GM21367 (cell line): ENCODE measurements around the gene SDR9C7.
"Not testable (repeated sequence)": the region's sequence is repeated elsewhere in the genome, so short reads cannot be mapped to it uniquely, and the experiment has no call there.

Experiments
- ATAC-seq: cut with Tn5 transposase; IDR thresholded peaks from one replicate; pipeline ENCODE4 v1.9.1; 2021; ENCODE audit not compliant: unreplicated experiment

Gene SDR9C7

GRCh38 chr12:56918139-56918538 lies 16.1 kb downstream of the SDR9C7 start:
- ATAC-seq, result not testable (repeated sequence)

DNA sequence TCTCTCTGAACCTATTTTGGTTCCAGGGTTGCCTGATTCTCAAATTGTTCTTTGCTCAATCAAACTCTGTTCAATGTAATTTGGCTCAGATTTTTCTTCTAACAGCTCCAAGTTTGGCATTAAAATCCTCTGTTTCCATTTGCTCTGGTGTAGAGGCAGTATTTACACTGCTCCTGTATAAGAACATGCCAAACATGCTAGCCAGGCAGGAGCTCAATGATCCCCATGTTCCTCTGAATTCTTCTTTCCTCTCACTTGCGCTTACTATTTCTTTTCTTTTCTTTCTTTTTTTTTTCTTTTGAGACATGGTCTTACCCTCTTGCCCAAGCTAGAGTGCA lies 17.2 kb downstream of the SDR9C7 start:
- no peak for ATAC-seq

DNA sequence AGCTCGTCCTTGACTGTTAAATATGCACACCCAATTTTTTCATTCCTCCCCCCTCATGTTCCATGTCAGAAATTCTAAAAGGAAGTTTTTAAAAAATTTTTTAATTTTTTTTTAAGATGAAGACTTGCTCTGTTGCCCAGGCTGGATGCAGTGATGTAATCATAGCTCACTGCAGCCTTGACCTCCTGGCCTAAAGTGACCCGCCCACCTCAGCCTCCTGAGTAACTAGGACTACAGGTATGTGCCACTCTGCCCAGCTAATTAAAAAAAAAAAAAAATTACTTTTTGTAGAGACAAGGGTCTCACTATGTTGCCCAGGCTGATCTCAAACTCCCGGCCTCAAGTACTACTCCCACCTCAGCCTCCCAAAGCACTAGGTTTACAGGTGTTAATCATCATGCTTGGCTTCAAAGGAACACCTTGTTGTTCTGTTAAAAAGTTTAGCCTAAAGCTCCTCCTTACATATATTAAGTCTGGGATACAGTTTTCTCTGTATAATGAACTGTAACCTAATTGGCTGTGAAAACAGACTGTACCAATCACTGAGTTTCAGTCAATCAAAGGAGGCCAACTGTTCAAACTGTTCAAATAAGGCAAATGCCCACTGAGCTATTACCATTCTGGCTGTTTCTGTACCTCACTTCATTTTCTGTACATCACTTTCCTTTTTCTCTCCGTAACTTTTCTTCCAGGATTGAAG lies 17.8 kb downstream of the SDR9C7 start:
- ATAC-seq, result no peak

- no peak for ATAC-seq
Measured at GRCh38 chr12:56914724-56915123, 19.5 kb downstream of the SDR9C7 start.

DNA sequence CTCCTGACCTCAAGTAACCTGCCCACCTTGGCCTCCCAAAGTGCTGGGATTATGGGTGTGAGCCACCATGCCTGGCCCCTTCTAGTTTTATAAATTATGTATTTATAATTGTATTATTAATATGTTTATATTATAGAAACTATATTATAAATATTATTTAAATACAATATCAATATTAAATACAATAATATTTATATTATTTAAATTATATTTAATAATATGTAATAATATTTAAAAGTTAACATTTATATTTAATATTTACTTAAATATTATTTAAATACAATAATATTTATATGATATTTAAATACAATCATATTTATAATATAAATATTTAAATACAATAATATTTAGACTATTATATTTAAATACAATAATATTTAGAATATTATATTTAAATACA lies 20.0 kb downstream of the SDR9C7 start:
- no peak for ATAC-seq

GRCh38 chr12:56909403-56909802 lies 24.8 kb downstream of the SDR9C7 start:
- not testable (repeated sequence) for ATAC-seq

- no peak for ATAC-seq
Measured at GRCh38 chr12:56908136-56908535, 26.1 kb downstream of the SDR9C7 start.

GRCh38 chr12:56905852-56906251 lies 28.4 kb downstream of the SDR9C7 start:
- ATAC-seq, result no peak

DNA sequence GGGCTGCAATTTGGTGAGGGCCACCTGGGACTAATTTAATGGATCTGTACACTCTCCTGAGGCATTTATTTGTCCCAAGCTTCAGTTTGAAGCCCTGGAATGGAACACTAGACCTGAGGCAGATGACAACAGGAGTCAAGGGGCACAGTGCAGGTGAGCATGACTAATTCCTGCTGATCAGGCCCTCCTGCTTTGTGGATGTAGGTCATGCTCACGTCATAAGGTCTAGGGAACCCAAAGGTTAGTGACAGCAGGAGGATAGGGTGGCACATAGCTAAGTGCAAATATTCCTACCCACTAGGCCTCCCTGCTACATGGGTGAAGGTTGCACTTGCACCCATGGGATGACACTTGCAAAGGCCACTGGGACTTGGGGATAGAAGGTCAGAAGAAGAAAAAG lies 30.8 kb downstream of the SDR9C7 start:
- ATAC-seq, result no peak

GRCh38 chr12:56901313-56901712 lies 32.9 kb downstream of the SDR9C7 start:
- ATAC-seq, result not testable (repeated sequence)

DNA sequence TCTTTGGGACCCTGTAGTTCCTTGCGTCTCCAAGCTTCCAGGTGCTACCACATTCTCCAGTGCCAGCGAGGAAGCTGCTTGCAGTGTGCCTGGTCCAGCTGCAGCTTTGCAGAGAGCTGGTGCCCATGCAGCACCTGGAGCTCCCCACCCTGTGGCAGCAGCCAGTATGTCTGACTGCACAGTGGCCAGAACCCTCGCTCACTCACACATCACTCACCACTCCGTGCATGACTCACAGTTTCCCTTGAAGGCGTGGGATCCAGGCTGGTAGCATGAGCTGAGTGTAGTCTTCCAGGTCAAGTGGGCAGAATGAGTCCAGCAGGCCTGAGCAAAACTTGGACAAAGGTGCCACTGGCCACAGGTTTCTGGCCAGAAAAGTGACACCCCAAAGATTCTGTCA lies 33.6 kb downstream of the SDR9C7 start:
- ATAC-seq, result no peak

GRCh38 chr12:56898938-56899337 lies 35.3 kb downstream of the SDR9C7 start:
- ATAC-seq, result no peak

DNA sequence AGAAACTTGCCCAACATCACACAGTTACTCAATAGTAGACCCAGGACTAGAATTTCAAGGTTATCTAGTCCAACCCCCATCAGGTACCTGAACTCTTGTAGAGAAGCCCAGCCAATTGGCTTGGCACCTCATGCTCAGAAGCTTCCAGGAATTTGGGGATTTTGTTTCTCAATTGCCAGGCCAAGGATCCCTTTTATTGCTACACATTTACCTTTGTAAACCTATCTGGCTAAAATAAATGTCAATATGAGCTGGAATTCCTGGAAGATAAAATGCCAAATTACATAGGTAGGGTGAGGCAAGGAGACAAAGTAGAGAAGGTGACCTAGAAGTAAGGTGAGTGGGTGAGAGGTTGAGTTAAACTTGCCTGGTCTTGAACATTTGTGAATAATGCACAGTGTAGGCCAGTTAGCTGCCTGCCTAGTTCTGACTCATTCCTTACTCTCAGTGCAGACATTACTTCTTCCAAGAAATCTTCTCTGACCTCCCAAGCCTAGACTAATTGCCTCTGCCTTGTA lies 36.3 kb downstream of the SDR9C7 start:
- ATAC-seq, result no peak

DNA sequence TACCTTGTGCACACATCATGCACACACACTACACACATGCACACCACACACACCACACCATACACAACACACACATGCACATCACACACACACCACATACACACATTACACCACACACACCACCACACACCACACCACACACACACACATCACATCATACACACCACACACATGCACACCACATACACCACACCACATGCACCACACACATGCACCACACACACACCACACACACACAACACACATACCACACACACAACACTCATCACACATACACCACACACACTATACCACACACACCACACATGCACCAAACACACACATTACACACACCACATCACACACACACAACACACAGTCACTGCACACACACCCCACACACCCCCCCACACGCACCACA lies 38.1 kb downstream of the SDR9C7 start:
- ATAC-seq, result no peak

- ATAC-seq, result no peak
Measured at GRCh38 chr12:56894698-56895368, 39.4 kb downstream of the SDR9C7 start.

DNA sequence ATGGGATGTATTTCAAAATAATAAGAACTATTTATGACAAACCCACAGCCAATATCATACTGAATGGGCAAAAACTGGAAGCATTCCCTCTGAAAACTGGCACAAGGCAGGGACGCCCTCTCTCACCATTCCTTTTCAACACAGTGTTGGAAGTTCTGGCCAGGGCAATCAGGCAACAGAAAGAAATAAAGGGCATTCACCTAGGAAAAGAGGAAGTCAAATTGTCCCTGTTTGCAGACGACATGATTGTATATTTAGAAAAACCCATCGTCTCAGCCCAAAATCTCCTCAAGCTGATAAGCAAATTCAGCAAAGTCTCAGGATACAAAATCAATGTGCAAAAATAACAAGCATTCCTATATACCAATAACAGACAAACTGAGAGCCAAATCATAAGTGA lies 42.3 kb downstream of the SDR9C7 start:
- ATAC-seq, result not testable (repeated sequence)

DNA sequence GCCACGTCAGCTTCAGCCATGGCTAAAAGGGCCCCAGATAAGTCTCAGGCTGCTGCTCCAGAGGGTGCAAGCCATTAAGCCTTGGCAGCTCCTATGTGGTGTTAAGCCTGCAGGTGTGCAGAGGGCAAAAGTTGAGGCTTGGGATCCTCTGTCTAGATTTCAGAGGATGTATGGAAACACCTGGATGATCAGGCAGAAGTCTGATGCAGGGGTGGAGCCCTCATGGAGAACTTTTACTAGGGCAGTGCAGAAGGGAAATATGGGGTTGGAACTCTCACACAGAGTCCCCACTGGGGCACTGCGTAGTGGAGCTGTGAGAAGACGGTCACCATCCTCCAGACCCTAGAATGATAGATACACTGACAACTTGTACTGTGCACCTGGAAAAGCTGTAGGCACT lies 47.9 kb downstream of the SDR9C7 start:
- ATAC-seq, result no peak

DNA sequence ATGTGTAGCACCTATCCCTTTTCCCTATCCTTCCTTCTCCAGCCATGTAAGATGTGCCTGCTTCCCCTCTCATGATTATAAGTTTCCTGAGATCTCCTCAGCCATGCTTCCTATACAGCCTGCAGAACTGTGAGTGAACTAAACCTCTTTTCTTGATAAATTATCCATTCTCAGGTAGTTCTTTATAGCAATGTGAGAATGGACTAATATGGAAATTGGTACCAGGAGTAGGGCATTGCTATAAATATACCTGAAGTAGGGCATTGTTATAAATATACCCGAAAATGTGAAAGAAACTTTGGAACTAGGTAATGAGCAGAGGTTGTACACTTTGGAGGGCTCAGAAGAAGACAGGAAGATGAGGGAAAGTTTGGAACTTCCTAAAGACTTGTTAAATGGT lies 48.9 kb downstream of the SDR9C7 start:
- ATAC-seq, result no peak

- no peak for ATAC-seq
Measured at GRCh38 chr12:56884421-56884820, 49.8 kb downstream of the SDR9C7 start.

DNA sequence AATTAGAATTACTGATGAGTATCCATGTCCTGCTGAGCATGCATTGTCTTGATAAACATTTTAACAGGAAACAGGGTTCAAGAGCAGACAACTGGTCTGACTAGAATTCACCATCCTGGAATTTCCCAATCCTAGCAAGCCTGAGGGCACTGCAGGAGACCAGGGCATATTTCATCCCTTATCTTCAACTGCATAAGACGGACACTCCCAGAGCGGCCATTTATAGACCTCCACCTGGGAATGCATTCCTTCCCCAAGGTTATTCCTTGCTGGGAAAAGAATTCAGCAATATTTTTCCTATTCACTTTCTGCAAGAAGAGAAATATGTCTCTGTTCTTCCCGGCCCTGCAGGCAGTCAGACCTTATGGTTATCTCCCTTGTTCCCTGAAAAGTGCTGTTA lies 51.8 kb downstream of the SDR9C7 start:
- ATAC-seq, result not testable (repeated sequence)

DNA sequence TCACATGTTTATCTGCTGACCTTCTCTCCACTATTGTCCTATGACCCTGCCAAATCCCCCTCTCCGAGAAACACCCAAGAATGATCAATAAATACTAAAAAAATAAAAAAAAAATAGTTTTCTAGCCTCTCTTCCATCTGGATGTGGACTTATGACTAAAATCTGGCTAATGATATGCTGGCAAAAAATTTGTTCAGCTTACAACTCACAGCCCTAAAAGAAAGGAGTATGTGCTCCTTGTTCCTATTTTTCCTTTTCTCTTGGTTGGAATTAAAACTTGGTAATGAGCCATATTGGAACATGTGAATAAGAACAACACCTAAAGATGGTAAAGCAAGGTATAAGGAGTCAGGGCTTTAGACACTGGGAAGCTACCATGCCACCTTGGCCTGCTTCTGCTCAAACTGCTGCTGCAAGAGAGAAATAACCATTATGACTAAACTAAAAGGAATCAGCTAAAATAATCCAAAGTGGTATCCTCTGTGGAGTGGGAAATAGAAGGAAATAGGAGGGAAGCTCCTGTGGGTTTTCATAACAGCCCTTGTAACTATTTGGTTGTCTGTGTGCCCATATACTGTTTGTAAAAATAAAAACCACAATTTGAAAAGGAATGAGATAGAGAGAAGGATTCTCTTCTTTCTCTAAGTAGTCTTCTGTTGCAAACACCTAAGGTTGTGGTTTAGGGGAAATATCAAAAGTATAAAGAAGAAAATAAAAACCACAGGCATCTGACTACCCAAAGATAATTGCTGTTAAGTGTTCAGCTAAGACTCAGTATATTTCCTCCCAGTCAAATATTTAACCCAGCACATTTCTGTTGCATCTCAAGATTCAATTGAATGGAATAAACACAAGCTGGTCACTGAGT lies 53.8 kb downstream of the SDR9C7 start:
- no peak for ATAC-seq
